GM18907 (cell line): ENCODE data around the gene MT4.
A peak's percentile ranks its signal among the peaks of the same experiment; 100 is the strongest.
"Not testable (repeated sequence)": the region's sequence is repeated elsewhere in the genome, so short reads cannot be mapped to it uniquely, and the experiment has no call there.

ENCODE experiments used
- ATAC-seq: cut with Tn5 transposase; IDR thresholded peaks from one replicate; pipeline ENCODE4 v1.9.1; 2021; ENCODE audit warnings: mild to moderate bottlenecking, moderate library complexity; ENCODE audit not compliant: unreplicated experiment

Gene MT4

GRCh38 chr16:56558024-56558747 lies 6.7 kb upstream of the MT4 start:
- no peak for ATAC-seq

DNA sequence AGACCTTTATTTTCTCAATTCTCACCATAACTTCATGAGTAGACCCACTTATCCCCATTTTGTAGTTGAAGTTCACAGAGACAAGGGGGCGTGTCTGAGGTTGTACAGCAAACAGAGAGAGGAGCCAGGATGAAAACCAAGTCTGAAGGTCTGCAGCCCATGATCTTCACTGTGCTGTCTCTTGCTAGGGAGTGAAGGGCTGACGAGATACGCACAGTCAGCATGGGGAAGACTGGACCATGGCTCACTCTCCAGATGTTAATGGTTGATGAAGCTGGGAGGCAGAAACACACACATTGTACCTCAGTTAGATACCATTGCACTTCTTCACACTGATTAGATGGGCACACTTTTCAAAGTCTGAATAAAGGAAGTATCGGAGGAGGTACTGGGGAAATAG lies 5.8 kb upstream of the MT4 start:
- ATAC-seq, result no peak

- no peak for ATAC-seq
Observed at GRCh38 chr16:56560447-56560846, 4.4 kb upstream of the MT4 start.

DNA sequence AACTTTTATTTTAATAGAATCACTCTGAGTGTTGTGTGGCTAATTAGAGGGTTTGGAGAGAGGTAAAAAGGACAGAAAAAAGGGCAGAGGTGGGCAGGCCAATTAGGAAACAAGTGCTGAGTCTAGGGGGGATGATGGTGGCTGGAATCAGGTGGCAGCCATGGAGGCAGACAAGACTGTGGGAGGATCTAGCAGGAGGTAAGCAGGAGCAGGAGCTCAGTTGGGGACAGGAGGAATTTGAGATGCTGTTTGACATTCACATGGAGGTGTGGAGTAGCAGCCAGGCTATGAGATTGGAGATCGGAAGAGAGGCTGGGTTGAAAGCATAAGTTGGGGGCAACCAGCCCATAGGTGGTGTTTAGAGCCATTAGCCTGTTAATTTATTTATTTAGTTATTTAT lies 3.7 kb upstream of the MT4 start:
- ATAC-seq, result no peak

GRCh38 chr16:56569971-56570370 lies 5.1 kb downstream of the MT4 start:
- no peak for ATAC-seq

DNA sequence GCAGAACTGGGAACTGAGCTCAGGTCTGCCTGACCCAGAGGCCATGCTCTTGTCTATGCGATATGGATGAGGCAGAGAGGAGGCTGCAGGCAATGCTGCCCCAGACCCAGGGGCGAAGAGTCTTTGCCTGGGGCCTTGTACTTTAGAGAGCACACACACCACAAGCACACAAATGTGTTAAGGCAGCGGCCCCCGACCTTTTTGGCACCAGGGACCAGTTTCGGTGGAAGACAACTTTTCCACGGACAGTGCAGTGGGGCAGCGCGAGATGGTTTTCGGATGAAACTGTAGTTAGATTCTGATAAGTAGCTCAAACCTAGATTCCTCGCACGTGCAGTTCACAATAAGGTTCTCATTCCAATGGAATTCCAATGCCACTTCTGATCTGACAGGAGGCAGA lies 6.7 kb downstream of the MT4 start:
- no peak for ATAC-seq

GRCh38 chr16:56574625-56575024 lies 9.8 kb downstream of the MT4 start:
- ATAC-seq, result no peak

DNA sequence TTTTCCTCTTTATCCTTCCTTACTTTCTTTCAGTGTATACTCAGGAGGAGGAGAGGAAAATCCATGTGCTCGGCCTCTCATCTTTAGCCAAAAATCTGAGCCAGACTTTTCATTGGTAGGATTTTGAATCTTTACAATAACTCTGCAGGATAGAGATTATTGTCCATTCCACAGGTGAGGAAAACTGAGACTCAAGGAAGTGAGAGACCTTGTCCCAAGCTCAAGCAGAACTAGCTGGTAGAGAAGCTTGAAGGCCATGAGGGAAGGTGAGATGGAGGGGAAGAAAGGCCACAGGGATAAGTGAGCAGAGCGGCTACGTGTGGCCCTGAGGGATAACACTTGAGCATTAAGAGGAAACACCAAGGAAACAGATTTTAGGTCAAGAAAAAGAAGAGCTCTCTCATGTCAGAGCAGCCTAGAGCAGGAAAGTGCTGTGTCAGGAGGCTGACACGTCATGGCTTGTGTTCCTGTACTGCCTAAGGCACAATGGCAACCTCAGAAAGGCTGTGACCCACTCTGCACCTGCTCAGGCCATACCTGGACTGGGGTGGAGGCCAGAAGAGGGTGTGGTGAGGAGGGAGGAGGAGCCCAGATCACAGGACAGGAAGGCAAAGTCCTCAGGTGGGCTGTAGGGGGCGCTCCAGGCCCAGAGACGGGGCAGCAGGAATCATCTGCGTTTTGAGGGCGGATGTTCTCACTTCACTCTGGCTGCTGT lies 11.9 kb downstream of the MT4 start:
- peak; percentile 83 for ATAC-seq

GRCh38 chr16:56577300-56577625 lies 12.4 kb downstream of the MT4 start:
- ATAC-seq, result no peak

DNA sequence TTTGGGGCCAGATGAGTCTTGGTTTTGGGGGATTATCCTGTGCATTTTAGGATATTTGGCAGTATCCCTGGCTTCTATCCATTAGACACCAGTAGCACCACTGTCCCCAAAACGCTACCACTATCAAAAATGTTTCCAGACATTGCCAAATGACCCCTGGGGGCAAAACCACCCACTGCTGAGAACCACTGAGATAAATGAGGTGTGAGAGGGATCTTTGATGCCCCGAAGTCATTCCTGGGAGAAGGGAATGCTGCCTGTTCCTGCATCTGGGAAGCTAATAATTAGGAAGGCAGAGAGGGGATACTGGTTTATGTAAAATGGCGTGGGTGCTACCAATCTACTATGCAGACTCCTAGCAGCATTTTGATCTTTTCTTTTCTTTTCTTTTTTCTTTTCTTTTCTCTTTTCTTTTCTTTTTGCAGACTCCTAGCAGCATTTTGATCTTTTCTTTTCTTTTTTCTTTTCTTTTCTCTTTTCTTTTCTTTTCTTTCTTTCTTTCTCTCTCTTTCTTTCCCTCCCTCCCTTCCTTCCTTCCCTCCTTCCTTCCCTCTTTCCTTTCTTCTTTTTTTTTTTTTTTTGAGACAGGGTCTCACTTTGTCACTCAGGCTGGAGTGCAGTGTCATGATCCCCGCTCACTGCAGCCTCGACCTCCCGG lies 15.6 kb downstream of the MT4 start:
- no peak for ATAC-seq

GRCh38 chr16:56582911-56583310 lies 18.0 kb downstream of the MT4 start:
- ATAC-seq, result not testable (repeated sequence)

GRCh38 chr16:56583351-56584168 lies 18.7 kb downstream of the MT4 start:
- ATAC-seq, result no peak

DNA sequence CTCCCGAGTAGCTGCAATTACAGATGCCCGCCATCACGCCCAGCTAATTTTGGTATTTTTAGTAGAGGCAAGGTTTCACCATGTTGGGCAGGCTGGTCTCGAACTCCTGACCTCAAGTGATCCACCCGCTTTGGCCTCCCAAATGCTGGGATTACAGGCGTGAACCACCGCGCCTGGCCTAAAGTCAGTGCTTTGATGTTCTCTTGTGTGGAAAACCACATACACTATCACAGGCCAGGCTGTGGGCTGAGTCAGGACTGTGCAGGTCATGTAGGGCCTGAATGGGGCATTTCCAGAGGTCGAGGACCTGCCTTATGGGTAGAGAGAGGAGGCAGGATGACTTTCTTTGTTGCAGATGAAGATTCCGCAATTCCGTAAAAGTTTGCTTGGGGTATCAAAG lies 19.4 kb downstream of the MT4 start:
- ATAC-seq, result no peak

- ATAC-seq, result no peak
Observed at GRCh38 chr16:56588781-56589140, 23.9 kb downstream of the MT4 start.

GRCh38 chr16:56589141-56590039 lies 24.5 kb downstream of the MT4 start, which contains the start of gene MT3:
Gene MT3 (plus strand): TSS chr16:56589528. CDS start chr16:56589591, 63 bp downstream.
- ATAC-seq, result no peak

DNA sequence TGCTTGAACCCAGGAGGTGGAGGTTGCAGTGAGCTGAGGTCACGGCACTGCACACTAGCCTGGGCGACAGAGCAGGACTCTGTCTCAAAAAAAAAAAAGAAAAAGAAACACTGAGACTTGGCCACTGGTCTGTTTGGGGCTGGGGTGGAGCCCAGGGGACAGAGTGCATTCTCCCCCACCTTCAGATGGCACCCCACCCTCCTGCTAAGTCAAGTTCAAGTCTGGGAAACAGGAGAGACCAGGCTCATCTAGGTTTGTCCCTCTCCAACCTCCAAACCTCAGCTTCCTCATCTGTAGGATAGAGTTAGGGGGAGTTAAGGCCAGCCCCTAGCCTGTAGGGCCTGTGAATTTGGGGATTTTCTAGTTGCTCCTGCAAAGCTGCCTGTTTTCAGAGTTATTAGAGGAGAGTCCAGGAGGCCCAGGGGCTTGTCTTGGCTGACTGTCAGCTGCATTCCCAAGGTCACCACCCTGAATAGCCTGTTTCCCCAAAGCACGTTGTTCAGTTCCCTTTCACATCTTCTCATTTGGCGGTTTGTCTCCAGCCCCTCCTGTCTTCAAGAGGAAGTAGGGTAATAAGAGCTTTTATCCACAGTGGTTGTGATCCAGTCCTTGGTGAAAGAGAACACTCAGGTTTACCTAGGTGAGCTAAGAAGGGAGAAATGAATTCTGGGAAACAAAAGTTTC lies 26.6 kb downstream of the MT4 start:
- ATAC-seq, result no peak

- ATAC-seq, result no peak
Observed at GRCh38 chr16:56593573-56594291, 28.9 kb downstream of the MT4 start.

DNA sequence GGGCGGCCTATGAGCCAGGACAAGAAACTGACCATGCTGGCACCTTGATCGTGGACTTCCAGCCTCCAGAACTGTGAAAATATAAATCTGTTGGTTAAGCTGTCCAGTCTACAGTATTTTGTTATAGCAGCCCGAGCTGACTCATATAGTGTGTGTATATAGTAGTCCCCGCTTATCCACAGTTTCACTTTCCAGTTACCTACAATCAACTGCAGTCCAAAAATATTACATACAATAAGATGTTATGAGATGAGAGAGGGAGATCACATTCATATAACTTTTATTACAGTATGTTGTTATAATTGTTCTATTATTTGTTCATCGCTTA lies 29.4 kb downstream of the MT4 start:
- no peak for ATAC-seq

DNA sequence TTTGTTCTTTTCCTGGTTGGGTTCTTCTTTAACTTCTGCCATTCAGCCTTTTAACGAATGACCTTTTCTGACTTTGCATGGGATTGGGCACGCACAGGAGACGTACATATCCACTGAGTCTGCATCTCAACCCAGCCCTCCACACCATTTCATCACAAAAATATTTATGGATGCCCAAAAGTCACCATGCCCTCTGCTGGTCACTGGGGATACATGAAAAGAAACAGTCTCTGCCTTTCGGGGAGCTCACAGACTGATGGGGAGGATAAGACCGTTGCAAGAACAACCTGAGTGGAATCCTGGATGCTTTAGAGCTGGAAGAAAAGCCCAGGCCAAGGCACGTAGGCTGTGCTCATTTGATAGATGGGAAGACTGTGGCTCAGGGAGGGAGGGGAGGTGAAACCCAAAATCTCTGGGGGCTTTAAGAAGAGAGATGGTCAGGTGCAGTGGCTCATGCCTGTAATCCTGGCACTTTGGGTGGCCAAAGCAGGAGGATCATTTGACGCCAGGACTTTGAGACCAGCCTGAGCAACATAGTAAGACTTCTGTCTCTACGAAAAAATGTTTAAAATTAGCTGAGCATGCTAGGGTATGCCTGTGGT lies 35.6 kb downstream of the MT4 start:
- no peak for ATAC-seq
